ENCODE results near the gene SDC3.
"Not testable (repeated sequence)": the region's sequence is repeated elsewhere in the genome, so short reads cannot be mapped to it uniquely, and the experiment has no call there.

Gene SDC3

GRCh38 chr1:30908696-30909364 lies at the start of gene SDC3:
Gene SDC3 (minus strand): TSS chr1:30908758. CDS start chr1:30908586, 172 bp downstream.
- no peak for DNase-seq (ENCODE audit: low spot score)

GRCh38 chr1:30957560-30958222 lies 49.1 kb upstream of the SDC3 start:
- DNase-seq (ENCODE audit: low spot score) = no peak

GRCh38 chr1:30955448-30956015 lies 47.0 kb upstream of the SDC3 start:
- DNase-seq (ENCODE audit: low spot score) = no peak

GRCh38 chr1:30953685-30954084 lies 45.1 kb upstream of the SDC3 start:
- no peak for DNase-seq (ENCODE audit: low spot score)

GRCh38 chr1:30952098-30952497 lies 43.5 kb upstream of the SDC3 start:
- DNase-seq (ENCODE audit: low spot score) = no peak

GRCh38 chr1:30950700-30951099 lies 42.1 kb upstream of the SDC3 start:
- no peak for DNase-seq (ENCODE audit: low spot score)

- DNase-seq (ENCODE audit: low spot score) = no peak
These were observed 41.5 kb upstream of the SDC3 start for GRCh38 chr1:30950053-30950452.

GRCh38 chr1:30949487-30949838 lies 40.9 kb upstream of the SDC3 start:
- DNase-seq (ENCODE audit: low spot score) = not testable (repeated sequence)

- not testable (repeated sequence) for DNase-seq (ENCODE audit: low spot score)
These were observed 40.4 kb upstream of the SDC3 start for GRCh38 chr1:30948813-30949486.

- no peak for DNase-seq (ENCODE audit: low spot score)
These were observed 39.7 kb upstream of the SDC3 start for GRCh38 chr1:30948278-30948677.

- no peak for DNase-seq (ENCODE audit: low spot score)
These were observed 38.7 kb upstream of the SDC3 start for GRCh38 chr1:30947212-30947611.

- no peak for DNase-seq (ENCODE audit: low spot score)
These were observed 33.9 kb upstream of the SDC3 start for GRCh38 chr1:30942326-30942963.

- DNase-seq (ENCODE audit: low spot score) = no peak
These were observed 32.0 kb upstream of the SDC3 start for GRCh38 chr1:30940541-30940940.

- DNase-seq (ENCODE audit: low spot score) = no peak
These were observed 28.1 kb upstream of the SDC3 start for GRCh38 chr1:30936541-30937171.

- not testable (repeated sequence) for DNase-seq (ENCODE audit: low spot score)
These were observed 27.2 kb upstream of the SDC3 start for GRCh38 chr1:30935758-30936157.

- DNase-seq (ENCODE audit: low spot score) = no peak
These were observed 26.1 kb upstream of the SDC3 start for GRCh38 chr1:30934613-30935012.

GRCh38 chr1:30933874-30934252 lies 25.3 kb upstream of the SDC3 start:
- DNase-seq (ENCODE audit: low spot score) = no peak

GRCh38 chr1:30930631-30931173 lies 22.1 kb upstream of the SDC3 start:
- DNase-seq (ENCODE audit: low spot score) = no peak

GRCh38 chr1:30929944-30930525 lies 21.5 kb upstream of the SDC3 start:
- no peak for DNase-seq (ENCODE audit: low spot score)

- DNase-seq (ENCODE audit: low spot score) = peak; percentile 24
These were observed 20.8 kb upstream of the SDC3 start for GRCh38 chr1:30929135-30929889.

- DNase-seq (ENCODE audit: low spot score) = no peak
These were observed 20.2 kb upstream of the SDC3 start for GRCh38 chr1:30928789-30929134.
